GM13976 (cell line): ENCODE results near the gene MAP3K14.

Experiments
- DNase-seq: peaks from one replicate; pipeline ENCODE4 v3.0.0; 2012; ENCODE audit warnings: low spot score
- CTCF ChIP-seq: IDR thresholded peaks from 2 replicates; pipeline ENCODE4 v1.5.1; 2012; ENCODE audit warnings: borderline replicate concordance, mild to moderate bottlenecking; ENCODE audit not compliant: insufficient read depth; ENCODE audit errors: extremely low read depth, missing control alignments, control extremely low read depth
- in situ Hi-C: fragments of 300-500 bp; cut with MboI; formaldehyde crosslinking; loops from one replicate; pipeline ENCODE4 v1.12.0; 2022; ENCODE audit warnings: low sequenced_read_pairs, mixed read lengths, inconsistent platforms; ENCODE audit not compliant: unreplicated experiment

MAP3K14 gene

GRCh38 chr17:45289301-45290268 lies 27.2 kb downstream of the MAP3K14 start:
- in situ Hi-C loops: no loop called here
- peak; percentile 32 for DNase-seq
- TF ChIP-seq CTCF: no peak

- TF ChIP-seq CTCF: no peak
- in situ Hi-C loops: no loop called here
- DNase-seq: no peak
Measured at GRCh38 chr17:45288825-45289224, 28.0 kb downstream of the MAP3K14 start.

- no peak for DNase-seq
- no peak for TF ChIP-seq CTCF
- in situ Hi-C loops: no loop called here
Measured at GRCh38 chr17:45287526-45288500, 29.0 kb downstream of the MAP3K14 start.

GRCh38 chr17:45286286-45286685 lies 30.5 kb downstream of the MAP3K14 start:
- no peak for DNase-seq
- TF ChIP-seq CTCF: no peak
- in situ Hi-C loops: no loop called here

- peak; percentile 34 for TF ChIP-seq CTCF
- no peak for DNase-seq
- in situ Hi-C loops: no loop called here
Measured at GRCh38 chr17:45284176-45285140, 32.4 kb downstream of the MAP3K14 start.
